ENCODE data around the gene PDILT.

PDILT gene

GRCh38 chr16:20387978-20388377 lies 16.6 kb downstream of the PDILT start:
- TF ChIP-seq EZH2 (IDR thresholded peaks at IDR 0.05; ENCODE audit: borderline replicate concordance, low read length) (no peak), CTCF (IDR thresholded peaks at IDR 0.05; ENCODE audit: low read length) (no peak)
- H3K4me3 ChIP-seq (ENCODE audit: low read depth, low read length, poor library complexity, severe bottlenecking): no peak overlapping the region
- H4K20me1 ChIP-seq (ENCODE audit: insufficient read depth, low read length): no peaks in the 10 kb centered on the region
- no peaks in the 10 kb centered on the region for H3K36me3 ChIP-seq (ENCODE audit: insufficient read depth, low read length)
- no peak overlapping the region for H3K4me2 ChIP-seq (ENCODE audit: low read length)
- no peak overlapping the region for H2AFZ ChIP-seq (ENCODE audit: low read length)
- no peaks in the 10 kb centered on the region for H3K9me2 ChIP-seq (ENCODE audit: low read depth, low read length)
- no peak overlapping the region for H3K27ac ChIP-seq (ENCODE audit: low read depth, low read length, poor library complexity, severe bottlenecking)
- H3F3A ChIP-seq (ENCODE audit: insufficient read depth, low read length): no peaks in the 10 kb centered on the region
- H3K9me3 ChIP-seq (ENCODE audit: low read length): no peaks in the 10 kb centered on the region
- no peak overlapping the region for H3K9ac ChIP-seq (ENCODE audit: low read length)
- no peaks in the 10 kb centered on the region for H3K79me2 ChIP-seq (ENCODE audit: insufficient read depth, low read length)
- no peaks in the 10 kb centered on the region for H3K4me1 ChIP-seq (ENCODE audit: insufficient read depth, low read length, severe bottlenecking)
- no peaks in the 10 kb centered on the region for H3K27me3 ChIP-seq (ENCODE audit: insufficient read depth, low read length)

GRCh38 chr16:20385844-20386832 lies 18.4 kb downstream of the PDILT start:
- Histone ChIP-seq H3K4me1 (ENCODE audit: insufficient read depth, low read length, severe bottlenecking) (no peaks in the 10 kb centered on the region), H3K9me2 (ENCODE audit: low read depth, low read length) (no peaks in the 10 kb centered on the region), H3K79me2 (ENCODE audit: insufficient read depth, low read length) (no peaks in the 10 kb centered on the region), H3K4me2 (ENCODE audit: low read length) (no peak overlapping the region), H3K36me3 (ENCODE audit: insufficient read depth, low read length) (no peaks in the 10 kb centered on the region), H3K27me3 (ENCODE audit: insufficient read depth, low read length) (no peaks in the 10 kb centered on the region), H3K27ac (ENCODE audit: low read depth, low read length, poor library complexity, severe bottlenecking) (no peak overlapping the region), H3K4me3 (ENCODE audit: low read depth, low read length, poor library complexity, severe bottlenecking) (no peak overlapping the region), H3F3A (ENCODE audit: insufficient read depth, low read length) (no peaks in the 10 kb centered on the region), H2AFZ (ENCODE audit: low read length) (no peak overlapping the region), H3K9me3 (ENCODE audit: low read length) (no peaks in the 10 kb centered on the region), H4K20me1 (ENCODE audit: insufficient read depth, low read length) (no peaks in the 10 kb centered on the region), H3K9ac (ENCODE audit: low read length) (no peak overlapping the region)
- TF ChIP-seq EZH2 (IDR thresholded peaks at IDR 0.05; ENCODE audit: borderline replicate concordance, low read length) (no peak), CTCF (IDR thresholded peaks at IDR 0.05; ENCODE audit: low read length) (peak; percentile 68)

GRCh38 chr16:20383106-20384029 lies 21.2 kb downstream of the PDILT start:
- Histone ChIP-seq H4K20me1 (ENCODE audit: insufficient read depth, low read length) (no peaks in the 10 kb centered on the region), H3K9ac (ENCODE audit: low read length) (no peak overlapping the region), H2AFZ (ENCODE audit: low read length) (no peak overlapping the region), H3K4me3 (ENCODE audit: low read depth, low read length, poor library complexity, severe bottlenecking) (no peak overlapping the region), H3K27ac (ENCODE audit: low read depth, low read length, poor library complexity, severe bottlenecking) (no peak overlapping the region), H3K9me3 (ENCODE audit: low read length) (no peaks in the 10 kb centered on the region), H3K36me3 (ENCODE audit: insufficient read depth, low read length) (no peaks in the 10 kb centered on the region), H3F3A (ENCODE audit: insufficient read depth, low read length) (no peaks in the 10 kb centered on the region), H3K79me2 (ENCODE audit: insufficient read depth, low read length) (no peaks in the 10 kb centered on the region), H3K9me2 (ENCODE audit: low read depth, low read length) (no peaks in the 10 kb centered on the region), H3K27me3 (ENCODE audit: insufficient read depth, low read length) (no peaks in the 10 kb centered on the region), H3K4me1 (ENCODE audit: insufficient read depth, low read length, severe bottlenecking) (no peaks in the 10 kb centered on the region), H3K4me2 (ENCODE audit: low read length) (no peak overlapping the region)
- peak; percentile 74 for TF ChIP-seq CTCF (IDR thresholded peaks at IDR 0.05; ENCODE audit: low read length)
- TF ChIP-seq EZH2 (IDR thresholded peaks at IDR 0.05; ENCODE audit: borderline replicate concordance, low read length): no peak

Data from OCI-LY1 (cell line).